CD8-positive, alpha-beta memory T cell (primary cell): ENCODE measurements around the gene OR2A14. TPM values are rescaled to one million over a fixed set of nuclear protein-coding genes. Genes with fewer than 3 reads are reported as not detected.
"Not testable (repeated sequence)": the region's sequence is repeated elsewhere in the genome, so short reads cannot be mapped to it uniquely, and the experiment has no call there.

Experiments
- CTCF ChIA-PET: fragments of 350-600 bp; sonication (Branson Sonifier 250); formaldehyde crosslinking; loops from one replicate; lab custom pipeline; 2021; ENCODE audit warnings: antibody characterized with exemption; lab: Charles Lee
- POLR2A ChIA-PET: fragments of 350-600 bp; sonication (Branson Sonifier 250); formaldehyde crosslinking; loops from one replicate; lab custom pipeline; 2021; ENCODE audit warnings: antibody characterized with exemption; lab: Charles Lee
- DNase-seq, 5 donors: peaks; one replicate each; pipeline versions ENCODE4 v3.0.0 to v3.0.0-alpha.2; 2020 to 2022; ENCODE audit warnings: mixed read lengths in 1 of 5
- H3K27ac ChIP-seq: one replicate; pipeline ENCODE4 v1.7.0; 2013; ENCODE audit warnings: low read depth, mild to moderate bottlenecking, low read length, moderate library complexity
- H3K27me3 ChIP-seq: 2 replicates; pipeline ENCODE4 v1.7.0; 2013; ENCODE audit warnings: low read length, mild to moderate bottlenecking; ENCODE audit not compliant: insufficient read depth, poor library complexity, severe bottlenecking
- H3K36me3 ChIP-seq: 2 replicates; pipeline ENCODE4 v1.7.0; 2013; ENCODE audit warnings: mild to moderate bottlenecking, low read length, moderate library complexity; ENCODE audit not compliant: insufficient read depth
- H3K4me1 ChIP-seq: 2 replicates; pipeline ENCODE4 v1.7.0; 2013; ENCODE audit warnings: mild to moderate bottlenecking, low read length, moderate library complexity; ENCODE audit not compliant: insufficient read depth
- H3K4me3 ChIP-seq: 2 replicates; pipeline ENCODE4 v1.7.0; 2013; ENCODE audit warnings: mild to moderate bottlenecking, low read length
- H3K9me3 ChIP-seq: 2 replicates; pipeline ENCODE4 v1.7.0; 2013; ENCODE audit warnings: mild to moderate bottlenecking, low read length
- H3K27ac Mint-ChIP-seq, 8 donors: one replicate each; pipeline ENCODE4 v1.8.0; 2020 to 2021; ENCODE audit warnings: mixed read lengths in 8 of 8, mild to moderate bottlenecking in 6 of 8, inconsistent platforms in 3 of 8, moderate library complexity in 3 of 8
- H3K27me3 Mint-ChIP-seq, 2 donors: one replicate each; pipeline ENCODE4 v1.8.0; 2020 to 2021; ENCODE audit warnings: mixed read lengths in 2 of 2, mild to moderate bottlenecking in 1 of 2, moderate library complexity in 1 of 2
- H3K36me3 Mint-ChIP-seq, 3 donors: one replicate each; pipeline ENCODE4 v1.8.0; 2020 to 2021; ENCODE audit warnings: mixed read lengths in 3 of 3, inconsistent platforms in 1 of 3, mild to moderate bottlenecking in 1 of 3
- H3K4me1 Mint-ChIP-seq, 3 donors: one replicate each; pipeline ENCODE4 v1.8.0; 2020 to 2021; ENCODE audit warnings: mixed read lengths in 3 of 3, inconsistent platforms in 1 of 3, mild to moderate bottlenecking in 1 of 3
- H3K4me3 Mint-ChIP-seq, 7 donors: one replicate each; pipeline ENCODE4 v1.8.0; 2020 to 2021; ENCODE audit warnings: mixed read lengths in 7 of 7, mild to moderate bottlenecking in 6 of 7, moderate library complexity in 4 of 7, inconsistent platforms in 2 of 7
- H3K9me3 Mint-ChIP-seq, 5 donors: one replicate each; pipeline ENCODE4 v1.8.0; 2020 to 2022; ENCODE audit warnings: mixed read lengths in 5 of 5, mild to moderate bottlenecking in 3 of 5, moderate library complexity in 2 of 5, inconsistent platforms in 1 of 5
- polyA plus RNA-seq: library from polyadenylated mRNA; unstranded; fragments of 300-500 nt; fragmentation: Illumina TruSeq; gene quantifications from one replicate; pipeline ENCODE4 v1.2.3, GENCODE V29; 2021
- total RNA-seq, 2 experiments: library from RNA; stranded (reverse); gene quantifications; one replicate each; pipeline ENCODE4 v1.2.3, GENCODE V29; 2021

OR2A14 gene
- total and polyA plus RNA-seq, 3 experiments from 2014 or later: not detected

DNA sequence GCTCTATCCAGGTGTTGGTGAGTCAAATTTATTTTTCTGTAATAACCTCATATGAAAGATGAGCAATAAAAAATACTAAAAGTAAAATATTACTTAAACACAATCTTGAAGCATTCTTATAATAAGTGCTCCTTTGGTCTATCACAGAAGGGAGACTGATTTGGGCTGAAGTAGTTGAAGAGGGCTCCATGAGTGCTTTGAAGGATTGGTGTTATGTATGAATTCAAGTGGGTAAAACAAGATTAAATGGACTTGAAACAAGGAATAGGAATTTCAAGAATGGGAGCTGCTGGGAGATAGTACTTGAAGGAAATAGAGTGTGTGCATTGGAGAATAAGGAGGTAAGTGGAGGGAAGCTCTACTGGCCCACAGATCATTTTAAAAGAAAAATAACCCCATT, 20.9 kb upstream of the OR2A14 start:
- Histone ChIP-seq H3K9me3 (no peaks in the 10 kb centered on the region), H3K4me3 (no peak overlapping the region), H3K36me3 (no peaks in the 10 kb centered on the region), H3K4me1 (peaks cover 8% of the 10 kb centered on the region), H3K27me3 (no peaks in the 10 kb centered on the region), H3K27ac (no peak overlapping the region)
- H3K27me3 Mint-ChIP-seq: peaks cover 1 to 26% of the 10 kb centered on the region in 2 donors
- H3K4me3 Mint-ChIP-seq: no peak overlapping the region
- H3K4me1 Mint-ChIP-seq: no peaks in the 10 kb centered on the region
- no peak overlapping the region for H3K27ac Mint-ChIP-seq
- POLR2A ChIA-PET: no interaction called here
- no peaks in the 10 kb centered on the region for H3K36me3 Mint-ChIP-seq
- no peak for DNase-seq
- CTCF ChIA-PET: no interaction called here
- H3K9me3 Mint-ChIP-seq: no peaks in the 10 kb centered on the region

DNA sequence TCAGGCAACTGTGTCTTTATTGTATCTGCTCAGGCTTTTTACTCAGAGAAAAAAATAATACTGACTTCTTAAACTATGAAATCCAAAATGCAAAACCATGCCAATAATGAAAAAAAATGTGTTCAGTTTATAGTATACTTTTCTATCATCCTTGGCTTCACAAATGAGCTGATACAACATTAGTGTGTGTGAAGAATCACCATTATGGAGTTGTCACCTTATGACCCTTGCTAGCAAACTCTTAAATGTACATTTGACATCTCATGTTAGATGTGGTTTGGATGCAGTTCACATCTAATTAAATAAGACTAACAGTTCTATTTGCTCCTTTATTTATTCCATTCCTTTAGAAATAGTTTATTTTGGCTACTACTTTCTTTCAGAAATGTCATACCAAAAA, 17.8 kb upstream of the OR2A14 start:
- H3K4me3 ChIP-seq: no peak overlapping the region
- peaks cover 2 to 18% of the 10 kb centered on the region in 2 donors for H3K27me3 Mint-ChIP-seq
- H3K36me3 ChIP-seq: no peaks in the 10 kb centered on the region
- no peak overlapping the region for H3K4me3 Mint-ChIP-seq
- no peaks in the 10 kb centered on the region for H3K4me1 Mint-ChIP-seq
- no peak for DNase-seq
- H3K27me3 ChIP-seq: no peaks in the 10 kb centered on the region
- CTCF ChIA-PET: no interaction called here
- H3K4me1 ChIP-seq: peaks cover 6% of the 10 kb centered on the region
- POLR2A ChIA-PET: no interaction called here
- H3K9me3 Mint-ChIP-seq: no peaks in the 10 kb centered on the region
- no peak overlapping the region for H3K27ac Mint-ChIP-seq
- H3K9me3 ChIP-seq: no peaks in the 10 kb centered on the region
- no peak overlapping the region for H3K27ac ChIP-seq
- H3K36me3 Mint-ChIP-seq: no peaks in the 10 kb centered on the region

DNA sequence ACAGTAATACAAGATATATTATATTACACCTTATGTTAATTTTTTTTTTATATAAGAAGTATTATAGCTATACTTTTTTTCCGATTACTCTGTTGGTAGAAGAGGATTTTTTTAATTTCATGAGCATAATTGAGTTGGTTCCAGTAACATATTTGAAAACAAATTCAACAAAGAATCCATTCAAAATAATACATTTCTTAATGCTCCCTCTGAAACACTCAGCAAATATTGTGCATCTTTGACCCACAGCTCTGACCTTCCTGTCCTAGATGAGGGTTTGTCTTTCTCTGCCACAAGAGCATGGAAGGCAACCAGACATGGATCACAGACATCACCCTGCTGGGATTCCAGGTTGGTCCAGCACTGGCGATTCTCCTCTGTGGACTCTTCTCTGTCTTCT, 13.7 kb upstream of the OR2A14 start, which contains the start of gene OR2A2:
Gene OR2A2 (plus strand): TSS at position 301 of the 400 bp plus-strand sequence. CDS start 0 bp downstream, at position 301.
- Mint-ChIP-seq H3K4me1 (no peaks in the 10 kb centered on the region), H3K4me3 (no peak within 1 kb of the TSS), H3K27me3 (peaks cover 5 to 22% of the 10 kb centered on the region in 2 donors), H3K36me3 (no peaks in the 10 kb centered on the region), H3K9me3 (no peaks in the 10 kb centered on the region), H3K27ac (no peak within 1 kb of the TSS)
- Histone ChIP-seq H3K27ac (no peak within 1 kb of the TSS), H3K27me3 (no peaks in the 10 kb centered on the region), H3K4me1 (no peaks in the 10 kb centered on the region), H3K9me3 (no peaks in the 10 kb centered on the region), H3K36me3 (no peaks in the 10 kb centered on the region), H3K4me3 (no peak within 1 kb of the TSS)
- CTCF ChIA-PET: no interaction called here
- POLR2A ChIA-PET: no interaction called here
- no peak for DNase-seq

DNA sequence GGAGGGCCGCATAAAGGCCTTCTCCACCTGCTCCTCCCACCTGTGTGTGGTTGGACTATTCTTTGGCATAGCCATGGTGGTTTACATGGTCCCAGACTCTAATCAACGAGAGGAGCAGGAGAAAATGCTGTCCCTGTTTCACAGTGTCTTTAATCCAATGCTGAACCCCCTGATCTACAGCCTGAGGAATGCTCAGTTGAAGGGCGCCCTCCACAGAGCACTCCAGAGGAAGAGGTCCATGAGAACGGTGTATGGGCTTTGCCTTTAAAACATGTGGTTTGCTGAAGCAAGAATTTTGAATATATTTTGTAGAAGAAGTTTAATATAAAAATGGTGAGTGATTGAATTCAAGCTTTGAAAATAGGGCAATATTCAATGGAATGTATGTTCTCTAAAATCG, 12.7 kb upstream of the OR2A14 start:
- CTCF ChIA-PET: no interaction called here

DNA sequence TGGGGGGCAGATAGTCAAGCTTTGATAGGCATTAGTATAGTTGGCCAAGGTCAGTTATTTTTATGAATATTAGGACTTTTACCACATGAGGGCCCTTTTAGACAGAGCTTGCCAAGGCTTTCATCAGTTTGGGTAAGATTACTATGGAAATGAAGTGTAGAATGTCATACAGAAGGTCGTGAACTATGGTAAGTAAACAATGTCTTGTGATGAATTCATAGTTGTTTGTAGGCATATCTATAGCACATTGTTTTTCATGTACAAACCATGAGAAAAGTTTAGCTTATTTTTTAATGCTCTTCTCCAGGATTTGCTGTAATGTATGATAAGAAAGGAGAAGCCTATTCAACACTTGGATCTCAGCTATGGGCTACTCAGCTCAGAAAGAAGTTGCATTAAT, 9.3 kb upstream of the OR2A14 start:
- no peak for DNase-seq
- H3K27ac ChIP-seq: no peak overlapping the region
- Mint-ChIP-seq H3K4me3 (no peak overlapping the region), H3K27me3 (peaks cover 5 to 31% of the 10 kb centered on the region in 2 donors), H3K4me1 (no peaks in the 10 kb centered on the region), H3K27ac (no peak overlapping the region), H3K36me3 (no peaks in the 10 kb centered on the region), H3K9me3 (peaks cover 0 to 3% (median 0%) of the 10 kb centered on the region in 5 donors)
- no peaks in the 10 kb centered on the region for H3K27me3 ChIP-seq
- ChIA-PET CTCF (interaction anchor here (0.7 kb wide), 1 partner anchor 14 kb away, joined by 3 read pairs; no protein-coding TSS in a partner anchor), POLR2A (no interaction called here)
- no peaks in the 10 kb centered on the region for H3K36me3 ChIP-seq
- no peaks in the 10 kb centered on the region for H3K4me1 ChIP-seq
- H3K9me3 ChIP-seq: no peaks in the 10 kb centered on the region
- H3K4me3 ChIP-seq: no peak overlapping the region

More for the DNA sequence above, 12.7 kb upstream of the OR2A14 start:
- H3K9me3 Mint-ChIP-seq: no peaks in the 10 kb centered on the region
- no peaks in the 10 kb centered on the region for H3K27me3 ChIP-seq
- POLR2A ChIA-PET: no interaction called here
- no peak for DNase-seq
- peaks cover 5 to 22% of the 10 kb centered on the region in 2 donors for H3K27me3 Mint-ChIP-seq
- no peak overlapping the region for H3K4me3 ChIP-seq
- H3K4me3 Mint-ChIP-seq: no peak overlapping the region
- no peaks in the 10 kb centered on the region for H3K4me1 Mint-ChIP-seq
- H3K27ac ChIP-seq: no peak overlapping the region
- no peaks in the 10 kb centered on the region for H3K9me3 ChIP-seq
- H3K36me3 Mint-ChIP-seq: no peaks in the 10 kb centered on the region
- H3K4me1 ChIP-seq: no peaks in the 10 kb centered on the region
- no peaks in the 10 kb centered on the region for H3K36me3 ChIP-seq
- no peak overlapping the region for H3K27ac Mint-ChIP-seq

DNA sequence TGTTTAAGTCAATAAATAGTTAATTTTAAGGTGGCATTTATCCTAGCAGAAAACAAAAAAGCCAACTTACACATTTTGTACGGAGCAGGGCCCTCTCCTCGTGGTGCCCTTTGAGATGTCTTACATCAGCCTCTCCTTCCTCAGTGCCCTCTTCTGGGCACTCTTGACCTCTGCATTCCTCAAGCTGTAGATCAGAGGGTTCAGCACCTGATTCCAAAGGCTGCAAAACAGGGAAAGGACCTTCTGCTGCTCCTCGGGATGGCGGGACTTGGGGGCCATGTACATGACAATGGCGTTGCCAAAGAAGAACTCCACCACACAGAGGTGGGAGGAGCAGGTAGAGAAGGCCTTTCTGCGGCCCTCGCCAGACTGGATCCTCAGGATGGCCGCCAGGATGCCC, 4.6 kb upstream of the OR2A14 start:
- Mint-ChIP-seq H3K4me3 (no peak overlapping the region), H3K27ac (no peak overlapping the region), H3K9me3 (peaks cover 0 to 4% (median 2%) of the 10 kb centered on the region in 5 donors), H3K4me1 (no peaks in the 10 kb centered on the region), H3K27me3 (peaks cover 9 to 18% of the 10 kb centered on the region in 2 donors), H3K36me3 (no peaks in the 10 kb centered on the region)
- Histone ChIP-seq H3K4me1 (no peaks in the 10 kb centered on the region), H3K27me3 (no peaks in the 10 kb centered on the region), H3K4me3 (no peak overlapping the region), H3K9me3 (no peaks in the 10 kb centered on the region), H3K27ac (no peak overlapping the region), H3K36me3 (no peaks in the 10 kb centered on the region)
- DNase-seq: no peak
- ChIA-PET CTCF (no interaction called here), POLR2A (no interaction called here)

DNA sequence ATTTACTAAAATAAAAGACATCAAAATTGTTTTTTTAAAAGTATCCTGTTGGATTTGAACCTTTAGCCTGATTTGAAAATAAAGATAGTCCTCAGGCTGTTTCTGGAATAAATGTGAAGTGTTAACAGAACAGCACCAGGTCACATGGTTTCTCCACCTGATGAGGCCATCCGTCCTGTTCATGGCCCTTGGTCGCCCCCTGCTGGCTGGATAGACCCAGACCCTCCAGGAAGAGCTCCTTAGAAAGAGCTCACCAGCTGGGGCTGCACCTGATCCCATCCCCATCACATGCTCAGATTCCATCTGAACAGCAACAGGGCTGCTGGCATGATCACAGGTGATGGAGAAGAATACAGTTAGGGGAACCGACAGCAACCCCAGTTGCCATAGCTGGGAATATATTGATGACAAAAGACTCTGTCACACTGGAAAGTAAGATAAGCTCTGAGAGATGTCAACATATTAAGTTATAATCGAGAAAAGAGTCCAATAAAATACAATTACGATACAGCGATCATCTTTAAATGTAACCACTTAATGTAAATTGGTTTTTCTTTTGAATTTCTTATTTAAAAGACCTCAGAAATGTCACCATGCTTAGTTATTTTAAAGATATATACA, 4.8 kb downstream of the OR2A14 start:
- POLR2A ChIA-PET: no interaction called here
- CTCF ChIA-PET: interaction anchor here (0.6 to 1.6 kb wide), 13 partner anchors 12 to 637 kb away, joined by 3 to 13 read pairs (median 3); partner anchors contain the start of gene TCAF1
- Histone ChIP-seq H3K4me3 (no peak overlapping the region), H3K27me3 (no peaks in the 10 kb centered on the region), H3K4me1 (no peaks in the 10 kb centered on the region), H3K9me3 (no peaks in the 10 kb centered on the region), H3K36me3 (no peaks in the 10 kb centered on the region), H3K27ac (no peak overlapping the region)
- peak; percentile 64 to 87 (median 76) for DNase-seq
- Mint-ChIP-seq H3K27me3 (peaks cover 3 to 5% of the 10 kb centered on the region in 2 donors), H3K4me1 (no peaks in the 10 kb centered on the region), H3K36me3 (no peaks in the 10 kb centered on the region), H3K4me3 (no peak overlapping the region), H3K27ac (no peak overlapping the region), H3K9me3 (no peaks in the 10 kb centered on the region)

DNA sequence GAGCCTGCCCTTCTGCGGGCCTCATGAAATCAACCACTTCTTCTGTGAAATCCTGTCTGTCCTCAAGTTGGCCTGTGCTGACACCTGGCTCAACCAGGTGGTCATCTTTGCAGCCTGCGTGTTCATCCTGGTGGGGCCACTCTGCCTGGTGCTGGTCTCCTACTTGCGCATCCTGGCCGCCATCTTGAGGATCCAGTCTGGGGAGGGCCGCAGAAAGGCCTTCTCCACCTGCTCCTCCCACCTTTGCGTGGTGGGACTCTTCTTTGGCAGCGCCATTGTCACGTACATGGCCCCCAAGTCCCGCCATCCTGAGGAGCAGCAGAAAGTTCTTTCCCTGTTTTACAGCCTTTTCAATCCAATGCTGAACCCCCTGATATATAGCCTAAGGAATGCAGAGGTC, 6.6 kb downstream of the OR2A14 start:
- H3K9me3 Mint-ChIP-seq, POLR2A ChIA-PET, H3K27me3 ChIP-seq, H3K36me3 ChIP-seq, H3K4me1 Mint-ChIP-seq, H3K4me3 ChIP-seq, H3K4me3 Mint-ChIP-seq, H3K9me3 ChIP-seq, H3K36me3 Mint-ChIP-seq, H3K27ac Mint-ChIP-seq, DNase-seq, H3K4me1 ChIP-seq, H3K27ac ChIP-seq, H3K27me3 Mint-ChIP-seq, CTCF ChIA-PET: not testable (repeated sequence)
